WERI-Rb-1 (cell line): ENCODE results near the gene FEV.

ENCODE experiments used
- DNase-seq: peaks from one replicate; pipeline ENCODE4 v3.0.0-alpha.2; 2020
- H3K27ac ChIP-seq: fragments of 250-450 bp; sonication (Bioruptor Pico); 2 replicates; pipeline ENCODE4 v1.5.1; 2020; ENCODE audit warnings: mild to moderate bottlenecking, moderate library complexity
- H3K27me3 ChIP-seq: fragments of 250-450 bp; sonication (Bioruptor Pico); 2 replicates; pipeline ENCODE4 v1.5.1; 2021; ENCODE audit warnings: mild to moderate bottlenecking, low read depth, moderate library complexity; ENCODE audit not compliant: insufficient read depth, severe bottlenecking
- H3K36me3 ChIP-seq: fragments of 250-450 bp; sonication (Bioruptor Pico); 2 replicates; pipeline ENCODE4 v1.5.1; 2020; ENCODE audit warnings: mild to moderate bottlenecking, moderate library complexity
- H3K4me3 ChIP-seq: 2 replicates; pipeline ENCODE4 v1.5.1; 2011; ENCODE audit warnings: low read depth, mild to moderate bottlenecking, control low read depth, low read length
- H3K9me3 ChIP-seq: fragments of 250-450 bp; sonication (Bioruptor Pico); 2 replicates; pipeline ENCODE4 v1.5.1; 2021; ENCODE audit warnings: mild to moderate bottlenecking, moderate library complexity; ENCODE audit not compliant: severe bottlenecking
- TF ChIP-seq, protein P1 (sequence below): IDR thresholded peaks from 2 replicates; pipeline ENCODE4 v1.5.1; 2011; ENCODE audit warnings: low read depth, mild to moderate bottlenecking, control low read depth, inconsistent platforms, low read length

FEV gene

DNA sequence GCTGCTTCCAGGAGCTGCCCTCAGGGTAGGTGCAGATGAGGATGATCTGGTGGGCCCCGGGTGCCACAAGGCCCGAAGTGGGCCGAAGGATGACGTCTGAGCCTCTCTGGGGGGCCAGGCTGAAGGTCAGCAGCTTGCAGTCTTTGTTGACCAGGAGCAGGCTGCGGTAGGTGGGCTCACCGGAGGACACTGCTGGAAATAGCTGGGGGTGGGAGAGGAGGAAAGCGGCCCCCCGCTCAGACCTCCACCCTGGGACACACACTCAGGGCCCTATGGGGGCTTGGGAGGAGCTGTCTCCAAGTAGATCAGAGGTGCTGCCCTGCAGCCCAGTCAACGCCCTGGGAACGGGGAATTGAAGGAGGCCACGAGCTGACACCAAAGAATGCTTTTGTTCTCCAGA is 39.1 kb upstream of the FEV start:
- TF ChIP-seq, protein P1, sequence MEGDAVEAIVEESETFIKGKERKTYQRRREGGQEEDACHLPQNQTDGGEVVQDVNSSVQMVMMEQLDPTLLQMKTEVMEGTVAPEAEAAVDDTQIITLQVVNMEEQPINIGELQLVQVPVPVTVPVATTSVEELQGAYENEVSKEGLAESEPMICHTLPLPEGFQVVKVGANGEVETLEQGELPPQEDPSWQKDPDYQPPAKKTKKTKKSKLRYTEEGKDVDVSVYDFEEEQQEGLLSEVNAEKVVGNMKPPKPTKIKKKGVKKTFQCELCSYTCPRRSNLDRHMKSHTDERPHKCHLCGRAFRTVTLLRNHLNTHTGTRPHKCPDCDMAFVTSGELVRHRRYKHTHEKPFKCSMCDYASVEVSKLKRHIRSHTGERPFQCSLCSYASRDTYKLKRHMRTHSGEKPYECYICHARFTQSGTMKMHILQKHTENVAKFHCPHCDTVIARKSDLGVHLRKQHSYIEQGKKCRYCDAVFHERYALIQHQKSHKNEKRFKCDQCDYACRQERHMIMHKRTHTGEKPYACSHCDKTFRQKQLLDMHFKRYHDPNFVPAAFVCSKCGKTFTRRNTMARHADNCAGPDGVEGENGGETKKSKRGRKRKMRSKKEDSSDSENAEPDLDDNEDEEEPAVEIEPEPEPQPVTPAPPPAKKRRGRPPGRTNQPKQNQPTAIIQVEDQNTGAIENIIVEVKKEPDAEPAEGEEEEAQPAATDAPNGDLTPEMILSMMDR = no peak
- H3K27ac ChIP-seq = no peak overlapping the region
- no peaks in the 10 kb centered on the region for H3K27me3 ChIP-seq
- no peak for DNase-seq
- no peak overlapping the region for H3K4me3 ChIP-seq
- H3K9me3 ChIP-seq = no peaks in the 10 kb centered on the region
- H3K36me3 ChIP-seq = no peaks in the 10 kb centered on the region

DNA sequence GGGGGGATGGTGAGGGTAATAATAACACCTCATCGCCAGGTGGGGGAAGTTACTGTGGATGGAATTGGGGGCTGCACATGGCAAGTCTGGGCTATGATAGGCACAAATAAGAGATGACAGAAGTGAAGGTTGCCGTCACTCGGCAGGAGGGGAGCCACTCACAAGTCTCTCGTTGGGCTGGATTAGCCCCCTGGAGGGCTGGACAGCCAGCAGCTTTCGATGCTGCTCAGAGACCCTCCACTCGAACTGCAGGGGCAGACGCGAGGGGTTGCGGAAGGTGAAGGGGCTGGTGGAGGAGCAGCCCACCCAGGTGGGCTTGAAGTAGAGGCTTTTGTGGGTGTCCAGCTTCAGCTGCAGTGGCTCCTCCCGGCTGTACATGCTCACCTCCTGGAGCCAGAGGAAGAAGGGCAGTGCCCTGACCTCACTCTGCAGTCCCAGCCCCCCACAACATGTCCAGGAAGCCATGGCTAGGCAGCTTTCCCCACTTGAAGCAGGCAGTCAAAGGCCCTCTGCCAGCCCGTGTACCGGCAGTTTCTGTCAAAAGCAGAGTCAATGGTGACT is 38.1 kb upstream of the FEV start:
- no peak for DNase-seq
- Histone ChIP-seq H3K9me3 (no peaks in the 10 kb centered on the region), H3K27ac (no peak overlapping the region), H3K4me3 (no peak overlapping the region), H3K36me3 (no peaks in the 10 kb centered on the region), H3K27me3 (no peaks in the 10 kb centered on the region)
- TF ChIP-seq, protein P1 = no peak

GRCh38 chr2:219022616-219023015 is 37.6 kb upstream of the FEV start:
- H3K9me3 ChIP-seq = no peaks in the 10 kb centered on the region
- H3K27me3 ChIP-seq = no peaks in the 10 kb centered on the region
- no peak overlapping the region for H3K4me3 ChIP-seq
- no peak overlapping the region for H3K27ac ChIP-seq
- H3K36me3 ChIP-seq = no peaks in the 10 kb centered on the region
- no peak for DNase-seq
- TF ChIP-seq, protein P1 = no peak

GRCh38 chr2:219022041-219022440 is 37.1 kb upstream of the FEV start:
- H3K4me3 ChIP-seq = no peak overlapping the region
- H3K27ac ChIP-seq = no peak overlapping the region
- DNase-seq = no peak
- H3K27me3 ChIP-seq = no peaks in the 10 kb centered on the region
- TF ChIP-seq, protein P1 = no peak
- H3K9me3 ChIP-seq = no peaks in the 10 kb centered on the region
- no peaks in the 10 kb centered on the region for H3K36me3 ChIP-seq

DNA sequence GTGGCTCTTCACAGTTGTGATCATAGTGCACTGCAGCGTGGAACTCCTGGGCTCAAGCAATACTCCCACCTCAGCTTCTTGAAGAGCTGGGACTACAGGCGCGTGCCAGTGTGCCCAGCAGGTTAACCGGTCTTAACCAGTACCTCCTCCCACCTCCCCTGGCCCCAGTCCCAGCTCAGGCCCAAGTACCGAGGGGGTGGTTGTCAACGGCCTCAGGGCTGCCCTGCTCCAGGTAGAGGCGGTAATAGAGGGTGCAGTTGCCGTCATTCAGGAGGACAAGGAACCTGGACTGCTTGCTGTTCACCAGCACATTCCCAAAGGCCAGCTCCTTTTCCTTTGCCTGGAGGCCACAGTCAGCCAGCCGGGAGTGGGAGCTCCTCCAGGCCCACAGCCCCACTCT is 36.6 kb upstream of the FEV start:
- TF ChIP-seq, protein P1 = no peak

More for the DNA sequence above, 36.6 kb upstream of the FEV start:
- H3K27ac ChIP-seq = no peak overlapping the region
- no peak for DNase-seq
- no peaks in the 10 kb centered on the region for H3K27me3 ChIP-seq
- no peaks in the 10 kb centered on the region for H3K36me3 ChIP-seq
- H3K4me3 ChIP-seq = no peak overlapping the region
- H3K9me3 ChIP-seq = no peaks in the 10 kb centered on the region
